GM12873 (cell line): ENCODE measurements around the gene ANKIB1.

Source experiments
- CTCF ChIP-seq: IDR thresholded peaks from 2 replicates; pipeline ENCODE4 v1.5.1; 2012; ENCODE audit warnings: low read depth, mild to moderate bottlenecking, moderate library complexity, low read length, control low read depth; ENCODE audit not compliant: insufficient read depth; ENCODE audit errors: missing control alignments

ANKIB1 gene

GRCh38 chr7:92304406-92304893, 58.7 kb downstream of the ANKIB1 start:
- TF ChIP-seq CTCF, result no peak

GRCh38 chr7:92306153-92306552, 60.4 kb downstream of the ANKIB1 start:
- no peak for TF ChIP-seq CTCF

GRCh38 chr7:92313055-92313454, 67.3 kb downstream of the ANKIB1 start:
- no peak for TF ChIP-seq CTCF

- TF ChIP-seq CTCF, result no peak
Observed at GRCh38 chr7:92319243-92319642, 73.5 kb downstream of the ANKIB1 start.

- no peak for TF ChIP-seq CTCF
Observed at GRCh38 chr7:92325173-92325572, 79.4 kb downstream of the ANKIB1 start.

DNA sequence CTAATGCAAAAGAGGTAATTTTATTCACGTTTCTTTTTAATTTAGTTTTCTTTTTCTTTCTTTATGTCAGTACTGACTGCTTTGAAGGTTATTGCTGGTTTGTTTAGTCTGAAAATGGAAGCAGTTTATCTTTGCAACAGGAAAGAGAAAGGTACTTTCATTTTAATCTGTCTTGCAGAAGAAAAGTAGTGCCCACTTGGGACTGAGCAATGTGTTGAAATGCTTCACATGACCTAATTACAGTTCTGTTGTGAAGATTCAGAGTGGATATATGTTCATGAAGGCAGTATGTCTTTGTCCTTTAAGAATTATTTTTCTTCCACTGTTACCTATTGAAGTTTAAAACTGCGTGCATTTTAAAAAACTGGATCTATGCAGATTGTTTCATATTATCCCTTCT, 80.1 kb downstream of the ANKIB1 start:
- no peak for TF ChIP-seq CTCF

- TF ChIP-seq CTCF, result no peak
Observed at GRCh38 chr7:92330835-92331438, 85.2 kb downstream of the ANKIB1 start.
